NCI-H2171 (cell line): Measurements from ENCODE around the gene EYS.

Source experiments
- DNase-seq: peaks from one replicate; lab custom pipeline; 2025; lab: John Stamatoyannopoulos, UW

Gene EYS

GRCh38 chr6:64123761-64124633 lies 1583.0 kb downstream of the EYS start:
- no peak for DNase-seq

GRCh38 chr6:64122712-64123375 lies 1584.2 kb downstream of the EYS start:
- no peak for DNase-seq

- no peak for DNase-seq
Observed at GRCh38 chr6:64121011-64121565, 1585.9 kb downstream of the EYS start.

DNA sequence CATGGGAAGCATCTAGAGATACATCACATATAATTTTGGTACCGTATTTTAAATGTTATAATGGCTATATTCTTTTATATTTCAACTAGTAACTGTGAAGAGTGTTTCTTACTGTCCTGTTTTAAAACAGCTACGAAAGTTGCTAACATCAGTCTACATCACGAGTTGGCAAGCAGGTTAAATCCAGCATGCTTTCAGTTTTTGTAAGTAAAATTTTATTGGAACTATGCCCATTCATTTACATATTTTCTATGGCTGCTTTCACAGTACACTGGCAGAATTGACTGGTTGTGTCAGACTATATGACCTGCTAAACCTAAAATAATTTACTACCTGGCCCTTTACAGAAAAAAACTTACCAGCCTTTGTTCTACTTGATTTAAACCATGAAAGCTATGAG lies 1593.3 kb downstream of the EYS start:
- DNase-seq: no peak

DNA sequence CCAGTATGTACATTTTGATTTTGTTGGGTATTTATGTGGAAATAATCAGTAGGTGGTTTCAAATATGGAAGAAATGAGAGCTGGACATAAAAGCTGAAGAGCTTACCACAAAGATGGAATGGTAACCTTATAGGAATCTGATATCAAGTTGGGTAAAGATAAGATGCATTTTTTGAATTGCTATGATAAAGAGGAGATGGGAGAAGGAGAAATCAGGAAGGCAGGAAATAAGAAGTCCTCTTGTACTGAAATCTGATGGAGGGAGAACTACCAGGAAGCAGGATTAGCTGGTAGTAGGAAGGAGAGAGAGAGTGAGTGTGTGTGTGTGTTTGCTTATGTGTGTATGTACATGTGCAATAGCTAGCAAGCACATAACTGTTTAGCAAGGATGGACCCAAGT lies 1603.0 kb downstream of the EYS start:
- no peak for DNase-seq

GRCh38 chr6:64103480-64103879 lies 1603.5 kb downstream of the EYS start:
- DNase-seq: no peak

DNA sequence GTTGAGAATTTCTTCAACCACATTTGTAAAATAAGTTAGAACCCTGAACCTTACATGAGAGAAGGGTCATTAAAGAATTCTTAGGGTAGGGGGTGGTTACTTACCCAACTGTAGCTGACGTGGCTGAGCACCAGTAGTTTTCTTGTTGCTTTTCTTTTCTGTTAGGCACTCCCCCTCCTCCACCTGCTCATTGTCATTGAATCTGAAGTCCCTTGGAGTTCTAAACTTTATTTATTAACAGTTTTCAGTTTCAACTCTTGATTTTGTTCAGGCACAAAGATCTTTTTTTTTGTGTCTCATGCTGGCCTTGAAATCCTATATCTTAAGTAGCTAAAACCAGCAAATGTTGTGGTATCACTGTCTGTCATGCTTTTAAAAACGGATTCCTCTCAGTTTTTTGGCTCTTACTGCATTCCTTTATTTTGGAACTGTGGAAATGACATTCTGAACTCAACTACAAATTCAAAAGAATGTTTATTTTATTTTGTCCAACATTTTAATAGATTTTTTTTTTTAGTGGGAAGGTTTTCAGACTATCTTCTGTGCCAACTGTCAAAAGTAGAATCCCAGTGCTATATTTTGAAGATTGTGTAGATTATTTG lies 1606.2 kb downstream of the EYS start:
- DNase-seq: no peak

DNA sequence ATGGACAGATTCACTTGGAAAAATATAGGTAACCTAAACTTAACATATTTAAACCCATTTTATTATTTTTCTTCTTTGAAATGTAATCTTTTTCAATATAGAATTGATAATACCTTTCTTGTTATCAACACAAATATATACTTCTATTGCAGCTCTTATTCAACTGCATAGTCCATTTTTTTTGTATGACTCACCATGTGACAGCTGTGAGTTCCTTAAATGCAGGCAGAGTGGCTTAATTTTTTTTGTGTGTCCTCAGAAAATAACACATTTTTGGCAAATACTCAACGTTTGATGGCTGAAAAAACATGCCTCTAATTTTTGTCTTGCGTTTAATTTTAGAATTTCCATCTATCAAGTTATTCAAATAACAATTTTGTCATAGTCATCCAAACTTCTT lies 1616.7 kb downstream of the EYS start:
- DNase-seq: no peak

GRCh38 chr6:64085126-64085525 lies 1621.9 kb downstream of the EYS start:
- no peak for DNase-seq

DNA sequence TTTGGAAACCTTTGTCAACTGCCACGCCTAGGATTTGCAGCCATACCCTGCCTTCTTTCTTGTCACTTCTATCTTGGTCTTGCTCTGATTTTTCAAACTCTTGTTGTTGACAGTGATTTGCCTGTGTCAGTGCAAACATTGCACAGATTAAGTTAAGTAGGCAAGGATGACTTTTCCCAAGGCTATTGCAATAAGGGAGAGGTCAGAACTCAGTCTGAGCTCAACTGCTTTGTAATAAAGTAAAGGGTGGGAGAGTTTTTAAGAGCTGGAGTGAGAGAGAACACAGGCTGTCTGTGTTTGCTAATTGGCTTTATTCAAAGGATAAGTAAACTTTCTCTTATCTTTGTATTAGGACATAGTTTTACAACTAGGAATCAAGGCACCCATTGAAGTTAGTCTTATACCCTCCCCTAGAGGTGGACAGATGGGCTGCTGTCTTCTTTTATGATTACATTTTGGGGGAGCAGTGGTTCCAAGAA lies 1622.8 kb downstream of the EYS start:
- DNase-seq: no peak

- no peak for DNase-seq
Observed at GRCh38 chr6:64083261-64083660, 1623.8 kb downstream of the EYS start.

DNA sequence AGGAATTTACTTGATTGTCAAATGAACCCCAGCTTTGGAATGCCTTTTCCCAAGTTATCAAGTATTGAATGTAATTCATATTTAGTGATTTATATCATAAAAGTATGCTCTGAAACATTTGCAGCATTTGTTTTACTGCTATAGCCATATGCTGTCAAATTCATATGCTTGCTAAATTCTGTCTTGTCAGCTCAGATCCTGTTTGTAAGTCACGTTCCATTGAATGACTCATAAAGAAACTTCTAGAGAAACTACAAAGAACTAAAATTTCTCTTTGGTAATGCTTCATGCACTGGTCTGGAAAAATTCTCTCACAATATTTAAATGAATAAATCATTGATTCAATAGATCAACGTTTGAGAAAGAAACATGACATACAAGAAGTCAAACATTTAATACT lies 1625.6 kb downstream of the EYS start:
- no peak for DNase-seq

GRCh38 chr6:64074981-64075380 lies 1632.0 kb downstream of the EYS start:
- no peak for DNase-seq

GRCh38 chr6:64072686-64073085 lies 1634.3 kb downstream of the EYS start:
- no peak for DNase-seq

GRCh38 chr6:64064919-64065318 lies 1642.1 kb downstream of the EYS start:
- no peak for DNase-seq

DNA sequence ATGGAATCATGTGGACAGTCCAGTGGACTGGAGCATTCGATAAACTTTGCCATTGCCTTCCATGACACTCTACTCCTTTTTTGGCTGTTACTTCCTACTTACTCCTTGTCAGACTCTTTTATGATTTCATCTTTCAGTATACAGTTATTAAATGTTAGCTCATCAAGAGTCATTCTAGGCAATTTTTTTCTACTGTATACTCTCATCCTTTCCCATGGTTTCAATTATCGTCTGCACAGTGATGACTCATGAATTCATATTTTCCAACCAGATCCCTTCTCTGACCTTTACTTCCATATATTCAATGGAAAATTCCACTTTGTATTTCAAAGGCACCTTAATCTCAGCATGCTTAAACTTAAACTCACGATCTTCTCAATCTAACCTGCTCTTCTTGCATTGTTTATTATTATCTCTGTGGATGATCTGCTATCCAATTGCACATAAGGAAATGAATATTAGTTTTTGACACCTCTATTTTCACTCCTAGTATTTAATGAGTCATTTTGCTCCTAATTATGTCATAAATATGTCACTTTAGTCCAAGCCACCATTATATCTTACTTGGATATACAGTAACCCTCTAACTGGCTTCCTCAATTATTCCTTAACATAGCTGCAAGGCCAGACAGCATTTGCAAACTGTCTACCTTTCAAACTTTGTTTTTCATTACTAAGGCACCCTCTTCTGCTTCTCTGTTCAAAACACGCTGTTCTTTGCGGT lies 1643.9 kb downstream of the EYS start:
- DNase-seq: no peak

DNA sequence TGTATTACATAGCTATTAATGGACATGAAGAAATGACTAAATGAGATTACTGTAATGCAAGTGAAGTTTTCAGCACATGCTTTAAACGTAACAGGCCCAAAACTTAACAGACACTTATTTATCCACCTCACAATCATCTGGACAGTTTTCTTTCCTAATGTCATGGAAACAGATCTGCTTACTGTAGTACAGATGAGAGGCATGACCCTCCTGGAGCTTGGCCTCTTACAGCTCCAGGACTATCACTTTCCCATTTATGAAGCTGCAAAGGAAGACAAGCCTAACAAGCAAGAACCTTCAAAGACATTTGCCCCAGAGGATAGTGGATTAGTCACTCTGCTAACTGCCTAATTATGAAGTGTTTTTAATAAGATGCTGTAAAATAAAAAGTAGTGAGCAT lies 1652.2 kb downstream of the EYS start:
- DNase-seq: no peak

- no peak for DNase-seq
Observed at GRCh38 chr6:64050590-64050989, 1656.4 kb downstream of the EYS start.

DNA sequence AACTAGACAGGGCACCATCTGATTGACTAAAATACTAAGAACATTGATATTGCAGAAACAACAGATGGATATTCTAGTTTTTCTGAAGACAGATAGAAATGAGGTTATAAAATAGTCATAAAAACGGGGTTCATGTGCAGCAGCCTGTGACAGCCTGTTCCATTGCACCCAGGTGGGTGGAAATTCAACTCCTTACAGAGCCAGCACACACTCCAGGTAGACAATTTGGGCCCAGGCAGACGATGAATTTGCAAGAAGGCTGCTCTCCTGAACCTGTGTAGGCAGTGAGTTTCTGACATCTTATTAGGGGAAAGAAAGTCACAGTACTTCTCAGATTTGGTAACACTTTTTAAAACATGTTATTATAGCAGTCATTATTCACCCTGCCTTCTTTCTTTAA lies 1657.3 kb downstream of the EYS start:
- no peak for DNase-seq

- no peak for DNase-seq
Observed at GRCh38 chr6:64046746-64047208, 1660.2 kb downstream of the EYS start.

DNA sequence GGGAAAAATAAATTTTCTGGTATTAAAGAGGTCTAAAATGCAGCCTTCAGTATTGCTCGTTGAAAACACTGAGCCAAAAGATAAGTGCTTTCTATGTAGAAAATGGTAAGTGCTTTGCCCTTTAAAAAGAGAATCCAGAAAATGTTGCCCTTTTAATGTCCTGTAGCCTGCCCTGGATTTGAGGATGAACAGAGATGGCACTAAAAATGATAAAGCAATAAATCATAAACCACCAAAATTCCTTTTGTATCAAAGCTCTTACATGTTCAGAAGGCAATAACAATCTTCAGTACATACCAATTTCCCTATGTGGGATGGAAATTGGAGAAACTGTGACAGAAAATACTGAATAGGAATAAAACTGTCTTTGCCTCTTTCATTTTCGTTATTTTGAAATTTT lies 1665.7 kb downstream of the EYS start:
- no peak for DNase-seq

GRCh38 chr6:64040113-64040512 lies 1666.9 kb downstream of the EYS start:
- no peak for DNase-seq
